Measurements from ENCODE around the gene C7orf33.
"Not testable (repeated sequence)": the region's sequence is repeated elsewhere in the genome, so short reads cannot be mapped to it uniquely, and the experiment has no call there.

C7orf33 gene

GRCh38 chr7:148590471-148590870 lies at the start of gene C7orf33:
TSS of gene C7orf33 (plus strand) at chr7:148590766. CDS start at chr7:148590926, 160 bp downstream.
- DNase-seq: no peak

GRCh38 chr7:148541891-148542504 lies 48.6 kb upstream of the C7orf33 start:
- DNase-seq: no peak

GRCh38 chr7:148543302-148543701 lies 47.3 kb upstream of the C7orf33 start:
- DNase-seq: no peak

GRCh38 chr7:148545172-148545571 lies 45.4 kb upstream of the C7orf33 start:
- no peak for DNase-seq

- no peak for DNase-seq
These were observed 44.6 kb upstream of the C7orf33 start for GRCh38 chr7:148545932-148546331.

GRCh38 chr7:148546857-148547256 lies 43.7 kb upstream of the C7orf33 start:
- no peak for DNase-seq

- no peak for DNase-seq
These were observed 42.6 kb upstream of the C7orf33 start for GRCh38 chr7:148547951-148548350.

GRCh38 chr7:148553979-148554378 lies 36.6 kb upstream of the C7orf33 start:
- no peak for DNase-seq

GRCh38 chr7:148556892-148557291 lies 33.7 kb upstream of the C7orf33 start:
- no peak for DNase-seq

- DNase-seq: no peak
These were observed 31.7 kb upstream of the C7orf33 start for GRCh38 chr7:148558914-148559313.

GRCh38 chr7:148561099-148561498 lies 29.5 kb upstream of the C7orf33 start:
- no peak for DNase-seq

GRCh38 chr7:148563583-148564274 lies 26.8 kb upstream of the C7orf33 start:
- DNase-seq: no peak

- peak; percentile 25 for DNase-seq
These were observed 26.2 kb upstream of the C7orf33 start for GRCh38 chr7:148564275-148564951.

GRCh38 chr7:148566736-148567135 lies 23.8 kb upstream of the C7orf33 start:
- no peak for DNase-seq

- DNase-seq: no peak
These were observed 23.0 kb upstream of the C7orf33 start for GRCh38 chr7:148567524-148567923.

GRCh38 chr7:148570510-148570909 lies 20.1 kb upstream of the C7orf33 start:
- DNase-seq: no peak

- not testable (repeated sequence) for DNase-seq
These were observed 19.6 kb upstream of the C7orf33 start for GRCh38 chr7:148570973-148571372.

GRCh38 chr7:148571381-148571780 lies 19.2 kb upstream of the C7orf33 start:
- DNase-seq: no peak

GRCh38 chr7:148572067-148572522 lies 18.5 kb upstream of the C7orf33 start:
- no peak for DNase-seq

GRCh38 chr7:148573581-148573980 lies 17.0 kb upstream of the C7orf33 start:
- DNase-seq: not testable (repeated sequence)

- peak; percentile 78 for DNase-seq
These were observed 14.7 kb upstream of the C7orf33 start for GRCh38 chr7:148575640-148576411.

GRCh38 chr7:148579366-148579765 lies 11.2 kb upstream of the C7orf33 start:
- DNase-seq: no peak

- no peak for DNase-seq
These were observed 10.1 kb upstream of the C7orf33 start for GRCh38 chr7:148580446-148580845.

Measured in CD4-positive, alpha-beta T cell treated with Interleukin-17A for 4 hours (primary cell).